Loucy (cell line): ENCODE data around the gene WDR33.

Experiments
- EZH2phosphoT487 ChIP-seq: fragments of 200-600 bp; IDR thresholded peaks from 2 replicates; pipeline ENCODE4 v1.6.1; 2018; ENCODE audit warnings: antibody characterized with exemption, mild to moderate bottlenecking, moderate library complexity, borderline replicate concordance
- TF ChIP-seq, protein P1 (sequence below): fragments of 200-600 bp; sonication (generic); conservative IDR thresholded peaks from 2 replicates; pipeline ENCODE4 v1.5.1; 2014; ENCODE audit warnings: mild to moderate bottlenecking, antibody characterized with exemption, low read length

GRCh38 chr2:127681288-127681804, 129.6 kb downstream of the WDR33 start:
- TF ChIP-seq, protein P1, sequence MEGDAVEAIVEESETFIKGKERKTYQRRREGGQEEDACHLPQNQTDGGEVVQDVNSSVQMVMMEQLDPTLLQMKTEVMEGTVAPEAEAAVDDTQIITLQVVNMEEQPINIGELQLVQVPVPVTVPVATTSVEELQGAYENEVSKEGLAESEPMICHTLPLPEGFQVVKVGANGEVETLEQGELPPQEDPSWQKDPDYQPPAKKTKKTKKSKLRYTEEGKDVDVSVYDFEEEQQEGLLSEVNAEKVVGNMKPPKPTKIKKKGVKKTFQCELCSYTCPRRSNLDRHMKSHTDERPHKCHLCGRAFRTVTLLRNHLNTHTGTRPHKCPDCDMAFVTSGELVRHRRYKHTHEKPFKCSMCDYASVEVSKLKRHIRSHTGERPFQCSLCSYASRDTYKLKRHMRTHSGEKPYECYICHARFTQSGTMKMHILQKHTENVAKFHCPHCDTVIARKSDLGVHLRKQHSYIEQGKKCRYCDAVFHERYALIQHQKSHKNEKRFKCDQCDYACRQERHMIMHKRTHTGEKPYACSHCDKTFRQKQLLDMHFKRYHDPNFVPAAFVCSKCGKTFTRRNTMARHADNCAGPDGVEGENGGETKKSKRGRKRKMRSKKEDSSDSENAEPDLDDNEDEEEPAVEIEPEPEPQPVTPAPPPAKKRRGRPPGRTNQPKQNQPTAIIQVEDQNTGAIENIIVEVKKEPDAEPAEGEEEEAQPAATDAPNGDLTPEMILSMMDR: no peak
- no peak for TF ChIP-seq EZH2phosphoT487
